Endothelial cell of umbilical vein (primary cell): ENCODE data around the gene COL1A1. TPM values are rescaled to one million over a fixed set of nuclear protein-coding genes. Genes with fewer than 3 reads are reported as not detected.

Experiments used
- BruUV-seq: library from RNA; stranded (reverse); fragments of 400-500 nt; replicated peaks from 2 replicates; lab custom pipeline; 2021; lab: Mats Ljungman, UMichigan
- CTCF ChIA-PET: fragments of 300-600, 350-600 bp; sonication (Branson Sonifier 250); formaldehyde crosslinking; loops from one replicate; lab custom pipeline; 2021; ENCODE audit warnings: antibody characterized with exemption, inconsistent platforms; lab: Charles Lee
- POLR2A ChIA-PET: fragments of 300-600, 350-600 bp; sonication (Branson Sonifier 250); formaldehyde crosslinking; loops from one replicate; lab custom pipeline; 2021; ENCODE audit warnings: antibody characterized with exemption, inconsistent platforms; lab: Charles Lee
- DNase-seq: peaks from one replicate; pipeline ENCODE4 v3.0.0-alpha.2; 2011; ENCODE audit warnings: low read depth, low spot score
- FAIRE-seq: peaks from 2 replicates; lab custom pipeline; 2011; peaks lifted over from hg19 to GRCh38; lab: Jason Lieb, UNC
- H2AFZ ChIP-seq: 2 replicates; pipeline ENCODE4 v1.6.0; 2012; ENCODE audit warnings: low read depth, low read length, control low read depth, inconsistent platforms
- H3K27ac ChIP-seq: 2 replicates; pipeline ENCODE4 v1.5.1; 2011; ENCODE audit warnings: low read depth, mild to moderate bottlenecking, control low read depth, low read length, moderate library complexity; ENCODE audit not compliant: insufficient read depth
- H3K27me3 ChIP-seq, 2 experiments: 2 replicates each; pipeline versions ENCODE4 v1.6.0 to v1.6.1; 2011; ENCODE audit warnings: low read length in 2 of 2, mixed read lengths in 1 of 2; ENCODE audit not compliant: control insufficient read depth in 2 of 2, insufficient read depth in 2 of 2
- H3K36me3 ChIP-seq, 2 experiments: 2 replicates in 1 of 2; 3 replicates in 1 of 2; pipeline ENCODE4 v1.5.1; 2011; ENCODE audit warnings: low read length in 2 of 2, mild to moderate bottlenecking in 1 of 2, moderate library complexity in 1 of 2; ENCODE audit not compliant: control insufficient read depth in 2 of 2, insufficient read depth in 2 of 2; ENCODE audit errors: extremely low read depth in 1 of 2
- H3K4me1 ChIP-seq: 3 replicates; pipeline ENCODE4 v1.5.1; 2011; ENCODE audit warnings: mild to moderate bottlenecking, low read length; ENCODE audit not compliant: control insufficient read depth, insufficient read depth; ENCODE audit errors: extremely low read depth
- H3K4me2 ChIP-seq: 2 replicates; pipeline ENCODE4 v1.6.1; 2011; ENCODE audit warnings: low read length, control low read depth, mixed read lengths; ENCODE audit not compliant: insufficient read depth
- H3K4me3 ChIP-seq, 3 experiments: fragments of 200-600 bp in 1 of 3; sonication (generic), shearing (Covaris generic) in 1 of 3; replicated peaks in 1 of 3; 2 replicates each; pipeline ENCODE4 v1.5.1; 2011 to 2016; ENCODE audit warnings: control low read depth in 3 of 3, low read length in 3 of 3, mild to moderate bottlenecking in 2 of 3, inconsistent platforms in 1 of 3, low read depth in 1 of 3, moderate library complexity in 1 of 3; ENCODE audit not compliant: insufficient read depth in 1 of 3
- H3K79me2 ChIP-seq: 2 replicates; pipeline ENCODE4 v1.6.0; 2012; ENCODE audit warnings: low read length, inconsistent platforms; ENCODE audit not compliant: control insufficient read depth, insufficient read depth
- H3K9ac ChIP-seq: replicated peaks from 2 replicates; pipeline ENCODE3; 2011; ENCODE audit warnings: low read length, control low read depth; ENCODE audit not compliant: insufficient read depth; ENCODE audit errors: extremely low read depth
- H3K9me1 ChIP-seq: replicated peaks from 3 replicates; pipeline ENCODE4 v1.6.0; 2011; ENCODE audit warnings: mild to moderate bottlenecking, low read length; ENCODE audit not compliant: control insufficient read depth, insufficient read depth; ENCODE audit errors: extremely low read depth
- H3K9me3 ChIP-seq: replicated peaks from 2 replicates; pipeline ENCODE4 v1.5.1; 2012; ENCODE audit warnings: low read length, inconsistent platforms; ENCODE audit not compliant: control insufficient read depth, insufficient read depth
- H4K20me1 ChIP-seq: replicated peaks from 2 replicates; pipeline ENCODE3; 2011; ENCODE audit warnings: mild to moderate bottlenecking, low read length; ENCODE audit not compliant: control insufficient read depth, insufficient read depth; ENCODE audit errors: extremely low read depth
- EZH2 ChIP-seq: IDR thresholded peaks from 2 replicates; pipeline ENCODE4 v1.6.1; 2012; ENCODE audit warnings: borderline replicate concordance, low read depth, mild to moderate bottlenecking, moderate library complexity, low read length, inconsistent platforms; ENCODE audit not compliant: severe bottlenecking
- FOS ChIP-seq: IDR thresholded peaks from 2 replicates; pipeline ENCODE4 v1.6.1; 2011; ENCODE audit warnings: mild to moderate bottlenecking, low read length, moderate library complexity, borderline replicate concordance; ENCODE audit not compliant: insufficient read depth
- GATA2 ChIP-seq: IDR thresholded peaks from 2 replicates; pipeline ENCODE4 v1.7.0; 2011; ENCODE audit warnings: low read depth, mild to moderate bottlenecking, moderate library complexity, mixed read lengths, low read length; ENCODE audit not compliant: insufficient read length, insufficient read depth
- JUN ChIP-seq: IDR thresholded peaks from 2 replicates; pipeline ENCODE4 v1.6.1; 2011; ENCODE audit warnings: borderline replicate concordance, low read depth; ENCODE audit not compliant: insufficient read length, insufficient read depth
- MAX ChIP-seq: IDR thresholded peaks from 2 replicates; pipeline ENCODE4 v1.6.1; 2011; ENCODE audit not compliant: insufficient read depth, insufficient read length
- MYC ChIP-seq: IDR thresholded peaks from one replicate; pipeline ENCODE4 v1.6.1; 2011; ENCODE audit warnings: mild to moderate bottlenecking, low read depth, low read length
- POLR2A ChIP-seq: IDR thresholded peaks from 2 replicates; pipeline ENCODE4 v1.6.1; 2012; ENCODE audit warnings: low read depth, mild to moderate bottlenecking, control low read depth, low read length
- POLR2AphosphoS5 ChIP-seq: IDR thresholded peaks from 2 replicates; pipeline ENCODE4 v1.6.1; 2012; ENCODE audit warnings: low read depth, mild to moderate bottlenecking, control low read depth, low read length, moderate library complexity; ENCODE audit not compliant: insufficient read depth
- dilution Hi-C: fragments of 300-500 bp; cut with MboI; formaldehyde crosslinking; loops from one replicate; pipeline ENCODE4 v1.15.0; 2019; ENCODE audit warnings: low sequenced_read_pairs; ENCODE audit not compliant: extremely low pct_ligation_motif_present
- intact Hi-C: fragments of 100-400 bp; cut with micrococcal nuclease; formaldehyde crosslinking; loops from one replicate; pipeline ENCODE4 v1.10.0; 2022
- polyA plus RNA-seq, 4 experiments: library from polyadenylated mRNA; depleted of rRNA in 3 of 4; stranded (reverse) in 3 of 4; unstranded in 1 of 4; fragments of >200 nt; gene quantifications; 2 replicates each; pipeline versions ENCODE4 v1.2.1 to v1.2.3, GENCODE V29; 2011 to 2012; ENCODE audit warnings: missing spikeins in 1 of 4
- total RNA-seq: library from RNA; stranded (reverse); gene quantifications from 2 replicates; pipeline ENCODE4 v1.2.3, GENCODE V29; 2021
- TF ChIP-seq, protein P1 (sequence below), 2 donors: IDR thresholded peaks; 1 replicate in 1 of 2; 2 replicates in 1 of 2; pipeline ENCODE4 v1.5.1; 2011; ENCODE audit warnings: low read length in 2 of 2, mild to moderate bottlenecking in 2 of 2, moderate library complexity in 2 of 2, control low read depth in 1 of 2, inconsistent platforms in 1 of 2, low read depth in 1 of 2; ENCODE audit not compliant: insufficient read depth in 1 of 2; ENCODE audit errors: extremely low read depth in 1 of 2

COL1A1 gene
- total and polyA plus RNA-seq, 2 donors (not counting 3 experiments of a cell fraction or from before 2014, with no cell fraction given), result 0.07 TPM

- dilution Hi-C loops, result no loop called here
- Histone ChIP-seq H4K20me1 (no peaks in the 10 kb centered on the region), H3K9ac (no peak overlapping the region), H3K36me3 (no peaks in the 10 kb centered on the region), H3K27ac (no peak overlapping the region), H3K9me3 (no peaks in the 10 kb centered on the region), H2AFZ (no peak overlapping the region), H3K4me2 (no peak overlapping the region), H3K79me2 (no peaks in the 10 kb centered on the region), H3K4me3 (no peak overlapping the region), H3K27me3 (peaks cover 10 to 31% of the 10 kb centered on the region in 2 experiments), H3K4me1 (no peaks in the 10 kb centered on the region), H3K9me1 (no peaks in the 10 kb centered on the region)
- no peak for TF ChIP-seq EZH2
- no peak for TF ChIP-seq FOS
- no peak for TF ChIP-seq POLR2AphosphoS5
- no peak for TF ChIP-seq MYC
- TF ChIP-seq POLR2A, result no peak
- TF ChIP-seq MAX, result no peak
- no peak for TF ChIP-seq GATA2
- TF ChIP-seq, protein P1, sequence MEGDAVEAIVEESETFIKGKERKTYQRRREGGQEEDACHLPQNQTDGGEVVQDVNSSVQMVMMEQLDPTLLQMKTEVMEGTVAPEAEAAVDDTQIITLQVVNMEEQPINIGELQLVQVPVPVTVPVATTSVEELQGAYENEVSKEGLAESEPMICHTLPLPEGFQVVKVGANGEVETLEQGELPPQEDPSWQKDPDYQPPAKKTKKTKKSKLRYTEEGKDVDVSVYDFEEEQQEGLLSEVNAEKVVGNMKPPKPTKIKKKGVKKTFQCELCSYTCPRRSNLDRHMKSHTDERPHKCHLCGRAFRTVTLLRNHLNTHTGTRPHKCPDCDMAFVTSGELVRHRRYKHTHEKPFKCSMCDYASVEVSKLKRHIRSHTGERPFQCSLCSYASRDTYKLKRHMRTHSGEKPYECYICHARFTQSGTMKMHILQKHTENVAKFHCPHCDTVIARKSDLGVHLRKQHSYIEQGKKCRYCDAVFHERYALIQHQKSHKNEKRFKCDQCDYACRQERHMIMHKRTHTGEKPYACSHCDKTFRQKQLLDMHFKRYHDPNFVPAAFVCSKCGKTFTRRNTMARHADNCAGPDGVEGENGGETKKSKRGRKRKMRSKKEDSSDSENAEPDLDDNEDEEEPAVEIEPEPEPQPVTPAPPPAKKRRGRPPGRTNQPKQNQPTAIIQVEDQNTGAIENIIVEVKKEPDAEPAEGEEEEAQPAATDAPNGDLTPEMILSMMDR (IDR thresholded peaks at IDR 0.05; ENCODE audit: extremely low read depth in 1 of 2, insufficient read depth in 1 of 2, low read depth in 1 of 2, low read length in 2 of 2), result no peak
- no peak for TF ChIP-seq JUN
- no TSS peak for BruUV-seq
- FAIRE-seq, result no peak
- intact Hi-C loops, result no loop called here
- no peak for DNase-seq
- ChIA-PET POLR2A (no interaction called here), CTCF (interaction anchor here (0.7 to 2.2 kb wide), 6 partner anchors 10 to 47 kb away, joined by 3 to 10 read pairs (median 7); no protein-coding TSS in a partner anchor)
These were observed 21.5 kb upstream of the COL1A1 start for GRCh38 chr17:50222922-50223321.
